HepG2 (cell line): ENCODE data around the gene NCAM2. TPM values are rescaled to one million over a fixed set of nuclear protein-coding genes. Genes with fewer than 3 reads are reported as not detected.

Experiments
- ATAC-seq: fragments of 200-7000 bp; cut with Tn5 transposase; 3 replicates; pipeline ENCODE4 v1.9.1; 2020; ENCODE audit warnings: mild to moderate bottlenecking, moderate library complexity
- BruUV-seq: library from RNA; stranded (reverse); fragments of 400-500 nt; replicated peaks from 2 replicates; lab custom pipeline; 2021; lab: Mats Ljungman, UMichigan
- CTCF ChIA-PET: fragments of 300-600 bp; formaldehyde crosslinking; extraction: SDS; loops from one replicate; lab custom pipeline; 2021; ENCODE audit warnings: low total read pairs, inconsistent platforms, low intra/inter-chr PET ratio; lab: Yijun Ruan, JAX
- POLR2A ChIA-PET: fragments of 350-600 bp; sonication (Branson Sonifier 250); formaldehyde crosslinking; loops from one replicate; lab custom pipeline; 2020; ENCODE audit warnings: antibody characterized with exemption, inconsistent platforms; lab: Yijun Ruan, JAX
- DNase-seq: peaks from one replicate; pipeline ENCODE4 v3.0.0-alpha.2; 2015; ENCODE audit warnings: low spot score
- FAIRE-seq: peaks from 3 replicates; lab custom pipeline; 2011; peaks lifted over from hg19 to GRCh38; lab: Jason Lieb, UNC
- H2AFZ ChIP-seq: one replicate; pipeline ENCODE4 v1.6.1; 2011; ENCODE audit warnings: low read length, inconsistent platforms
- H3K27ac ChIP-seq: fragments of 300-600 bp; 3 replicates; pipeline ENCODE4 v1.8.0; 2011; ENCODE audit warnings: mixed run types, mild to moderate bottlenecking, mixed read lengths, low read length, inconsistent platforms; ENCODE audit not compliant: insufficient read depth; ENCODE audit errors: extremely low read length
- H3K27me3 ChIP-seq, 2 experiments: fragments of 200-600 bp in 1 of 2; 2 replicates in 1 of 2; 3 replicates in 1 of 2; pipeline versions ENCODE4 v1.6.0 to v1.8.0; 2011; ENCODE audit warnings: low read length in 2 of 2, mild to moderate bottlenecking in 2 of 2, moderate library complexity in 2 of 2, inconsistent platforms in 1 of 2; ENCODE audit not compliant: insufficient read depth in 2 of 2, control insufficient read depth in 1 of 2
- H3K36me3 ChIP-seq, 2 experiments: fragments of 200-600 bp in 1 of 2; replicated peaks in 1 of 2; 2 replicates in 1 of 2; 3 replicates in 1 of 2; pipeline versions ENCODE4 v1.5.1 to v1.8.0; 2011; ENCODE audit warnings: low read length in 2 of 2, inconsistent platforms in 1 of 2; ENCODE audit not compliant: insufficient read depth in 2 of 2, control insufficient read depth in 1 of 2
- H3K4me1 ChIP-seq: 2 replicates; pipeline ENCODE4 v1.5.1; 2012; ENCODE audit warnings: low read length, inconsistent platforms; ENCODE audit not compliant: insufficient read depth
- H3K4me2 ChIP-seq: 2 replicates; pipeline ENCODE4 v1.6.0; 2011; ENCODE audit warnings: low read depth, low read length, inconsistent platforms
- H3K4me3 ChIP-seq, 3 experiments: fragments of 200-600 bp in 1 of 3; sonication (generic), shearing (Covaris generic) in 1 of 3; replicated peaks in 1 of 3; 2 replicates each; pipeline ENCODE4 v1.5.1; 2011 to 2016; ENCODE audit warnings: low read length in 3 of 3, inconsistent platforms in 2 of 3, low read depth in 2 of 3, mild to moderate bottlenecking in 2 of 3, control low read depth in 1 of 3, mixed read lengths in 1 of 3; ENCODE audit not compliant: insufficient read depth in 1 of 3
- H3K79me2 ChIP-seq: one replicate; pipeline ENCODE4 v1.6.1; 2011; ENCODE audit warnings: low read length, inconsistent platforms; ENCODE audit not compliant: insufficient read depth
- H3K9ac ChIP-seq: 2 replicates; pipeline ENCODE4 v1.6.0; 2011; ENCODE audit warnings: mild to moderate bottlenecking, low read depth, low read length, inconsistent platforms; ENCODE audit not compliant: insufficient read depth
- H3K9me3 ChIP-seq: 2 replicates; pipeline ENCODE4 v1.5.1; 2012; ENCODE audit warnings: mild to moderate bottlenecking, low read length
- H4K20me1 ChIP-seq: 2 replicates; pipeline ENCODE4 v1.6.0; 2011; ENCODE audit warnings: inconsistent platforms, mild to moderate bottlenecking, low read length, moderate library complexity; ENCODE audit not compliant: insufficient read depth
- EHMT2 ChIP-seq: fragments of 200-600 bp; sonication (generic); IDR thresholded peaks from 2 replicates; pipeline ENCODE4 v1.7.0; 2017; ENCODE audit warnings: antibody characterized with exemption, low read depth, low read length, borderline replicate concordance
- FOSL1 ChIP-seq: sonication (generic); formaldehyde crosslinking; IDR thresholded peaks from 2 replicates; pipeline ENCODE4 v1.9.0; 2021; ENCODE audit warnings: missing genetic modification reagents, borderline replicate concordance
- FOXP1 ChIP-seq, 2 experiments: fragments of 450-650 bp in 1 of 2; IDR thresholded peaks; 2 replicates each; pipeline ENCODE4 v1.6.1; 2017 to 2018; ENCODE audit warnings: antibody characterized with exemption in 1 of 2
- KAT8 ChIP-seq: IDR thresholded peaks from 2 replicates; pipeline ENCODE4 v1.6.1; 2016; ENCODE audit warnings: missing genetic modification reagents, missing compliant biosample characterization
- KMT2B ChIP-seq: IDR thresholded peaks from 2 replicates; pipeline ENCODE4 v1.6.1; 2016; ENCODE audit warnings: missing genetic modification reagents, missing compliant biosample characterization
- MEF2D ChIP-seq: sonication (generic); formaldehyde crosslinking; IDR thresholded peaks from 2 replicates; pipeline ENCODE4 v1.5.1; 2020; ENCODE audit warnings: mild to moderate bottlenecking, missing genetic modification reagents
- PLSCR1 ChIP-seq: sonication (generic); formaldehyde crosslinking; IDR thresholded peaks from 2 replicates; pipeline ENCODE4 v1.5.0; 2020; ENCODE audit warnings: missing genetic modification reagents, mild to moderate bottlenecking, borderline replicate concordance
- PTBP1 ChIP-seq: fragments of 200-400 bp; formaldehyde crosslinking; IDR thresholded peaks from 2 replicates; pipeline ENCODE4 v1.6.1; 2018; ENCODE audit warnings: low read length, low read depth; ENCODE audit not compliant: poor library complexity, severe bottlenecking
- RBAK ChIP-seq: sonication (generic); formaldehyde crosslinking; IDR thresholded peaks from 2 replicates; pipeline ENCODE4 v1.5.1; 2020; ENCODE audit warnings: mild to moderate bottlenecking, missing genetic modification reagents
- UBTF ChIP-seq: sonication (generic); formaldehyde crosslinking; IDR thresholded peaks from 2 replicates; pipeline ENCODE4 v1.4.0; 2020; ENCODE audit warnings: mild to moderate bottlenecking, missing genetic modification reagents
- ZBTB20 ChIP-seq: sonication (generic); formaldehyde crosslinking; IDR thresholded peaks from 2 replicates; pipeline ENCODE4 v1.8.1; 2023; ENCODE audit warnings: missing genetic modification reagents, low read depth, mild to moderate bottlenecking, borderline replicate concordance
- ZNF513 ChIP-seq: sonication (generic); formaldehyde crosslinking; conservative IDR thresholded peaks from 2 replicates; pipeline ENCODE4 v1.5.0; 2020; ENCODE audit warnings: missing genetic modification reagents
- ZNF619 ChIP-seq: sonication (generic); formaldehyde crosslinking; IDR thresholded peaks from 2 replicates; pipeline ENCODE4 v1.4.0; 2020; ENCODE audit warnings: mild to moderate bottlenecking, missing genetic modification reagents
- WGBS: methylation state at CpG from one replicate; pipeline ENCODE4 v1.1.6; 2017; ENCODE audit warnings: low lambda C conversion rate; 5-methylcytosine and 5-hydroxymethylcytosine counted together
- in situ Hi-C: cut with HindIII; loops from 2 replicates; pipeline ENCODE4 v1.10.0; 2017; ENCODE audit warnings: low pct_unique_long_range_greater_than_20kb; ENCODE audit not compliant: extremely low pct_ligation_motif_present
- intact Hi-C: fragments of 100-400 bp; cut with micrococcal nuclease; formaldehyde crosslinking; loops from one replicate; pipeline ENCODE4 v1.10.0; 2022; ENCODE audit not compliant: unreplicated experiment
- polyA plus RNA-seq, 8 experiments: library from polyadenylated mRNA; depleted of rRNA in 3 of 8; stranded (reverse) in 7 of 8; unstranded in 1 of 8; fragments of >200 nt; fragmentation: Illumina TruSeq in 4 of 8; extraction: Trizol in 4 of 8; gene quantifications; 2 replicates each; pipeline versions ENCODE4 v1.2.1 to v1.2.3, GENCODE V29; 2011 to 2016; ENCODE audit warnings: low read depth in 4 of 8, missing spikeins in 1 of 8, mixed read lengths in 1 of 8; ENCODE audit not compliant: insufficient read depth in 1 of 8
- total RNA-seq, 5 experiments: library from RNA; depleted of rRNA; stranded (reverse); fragments of >200 nt; fragmentation: Illumina TruSeq; extraction: Trizol; gene quantifications; 2 replicates each; pipeline ENCODE4 v1.2.3, GENCODE V29; 2016; ENCODE audit warnings: low read depth in 1 of 5

The NCAM2 gene
- total and polyA plus RNA-seq, 2 of the 13 experiments (the other 11 are each of a cell fraction or from before 2014, with no cell fraction given) = not detected

GRCh38 chr21:21203822-21204339 lies 205.7 kb downstream of the NCAM2 start (continued):
- TF ChIP-seq ZNF513 = no peak

GRCh38 chr21:21204366-21204996 lies 206.3 kb downstream of the NCAM2 start:
- H3K4me2 ChIP-seq = no peak overlapping the region
- BruUV-seq = no TSS peak

More at GRCh38 chr21:21204366-21204996, 206.3 kb downstream of the NCAM2 start:
- no peak overlapping the region for H2AFZ ChIP-seq
- ATAC-seq = no peak
- H3K9ac ChIP-seq = no peak overlapping the region
- POLR2A ChIA-PET = no interaction called here
- H3K36me3 ChIP-seq = no peaks in the 10 kb centered on the region
- H3K4me3 ChIP-seq = no peak overlapping the region
- no peaks in the 10 kb centered on the region for H3K4me1 ChIP-seq
- CTCF ChIA-PET = no interaction called here
- DNase-seq = no peak
- no peaks in the 10 kb centered on the region for H4K20me1 ChIP-seq
- H3K27ac ChIP-seq = no peak overlapping the region
- H3K9me3 ChIP-seq = peaks cover 72% of the 10 kb centered on the region
- no peak for FAIRE-seq
- WGBS = 21% methylated on average over 5 of the region's 5 CpGs
- in situ Hi-C loops (no loop called here), intact Hi-C loops (no loop called here)
- TF ChIP-seq UBTF (CRISPR knock-in tag) = no peak
- no peak for TF ChIP-seq RBAK (CRISPR knock-in tag)
- no peak for TF ChIP-seq KMT2B (CRISPR knock-in tag)
- no peak for TF ChIP-seq PLSCR1
- TF ChIP-seq FOXP1 (IDR thresholded peaks at IDR 0.05) = no peak
- no peak for TF ChIP-seq FOXP1 (CRISPR knock-in tag; IDR thresholded peaks at IDR 0.05)
- no peak for TF ChIP-seq PTBP1
- TF ChIP-seq FOSL1 (CRISPR knock-in tag) = no peak
- no peak for TF ChIP-seq EHMT2
- no peak for TF ChIP-seq MEF2D
- no peak for TF ChIP-seq ZNF619 (CRISPR knock-in tag)
- no peak for TF ChIP-seq ZBTB20 (CRISPR knock-in tag)
- no peak for TF ChIP-seq KAT8 (CRISPR knock-in tag)
- H3K27me3 ChIP-seq = no peaks in the 10 kb centered on the region
- H3K79me2 ChIP-seq = no peaks in the 10 kb centered on the region
